PFSK-1 (cell line): Measurements from ENCODE around the gene GLB1L3. TPM values are rescaled to one million over a fixed set of nuclear protein-coding genes. Genes with fewer than 3 reads are reported as not detected.

Experiments used
- FOXP2 ChIP-seq: optimal IDR thresholded peaks from 2 replicates; pipeline ENCODE3; 2011; ENCODE audit warnings: borderline replicate concordance, control low read depth, inconsistent platforms; ENCODE audit not compliant: insufficient read depth; ENCODE audit errors: extremely low read length, extremely low read depth
- POLR2AphosphoS5 ChIP-seq: IDR thresholded peaks from 2 replicates; pipeline ENCODE4 v1.6.1; 2012; ENCODE audit warnings: low read depth, mild to moderate bottlenecking, control low read depth, low read length, moderate library complexity
- REST ChIP-seq, 2 experiments: IDR thresholded peaks; 2 replicates each; pipeline versions ENCODE4 v1.6.1 to v1.8.0; 2011 to 2012; ENCODE audit warnings: low read depth in 2 of 2, low read length in 2 of 2, control low read depth in 1 of 2, inconsistent platforms in 1 of 2, mild to moderate bottlenecking in 1 of 2, moderate library complexity in 1 of 2; ENCODE audit not compliant: insufficient read depth in 1 of 2
- SIN3A ChIP-seq: IDR thresholded peaks from 2 replicates; pipeline ENCODE4 v1.6.1; 2012; ENCODE audit warnings: mild to moderate bottlenecking, low read length, moderate library complexity, borderline replicate concordance; ENCODE audit not compliant: insufficient read depth
- TAF1 ChIP-seq: IDR thresholded peaks from 2 replicates; pipeline ENCODE4 v1.6.1; 2012; ENCODE audit warnings: low read length, control low read depth, borderline replicate concordance; ENCODE audit not compliant: insufficient read depth
- polyA plus RNA-seq: library from polyadenylated mRNA; unstranded; fragments of >200 nt; gene quantifications from one replicate; pipeline ENCODE4 v1.2.1, GENCODE V29; 2012; ENCODE audit warnings: low read depth, missing spikeins; ENCODE audit not compliant: insufficient read length

GLB1L3 gene
- polyA plus RNA-seq: 0.53 TPM

- TF ChIP-seq POLR2AphosphoS5: no peak
- TF ChIP-seq REST (IDR thresholded peaks at IDR 0.05; ENCODE audit: insufficient read depth in 1 of 2, low read depth in 2 of 2, low read length in 2 of 2): no peak
- no peak for TF ChIP-seq SIN3A
- no peak for TF ChIP-seq TAF1
- TF ChIP-seq FOXP2: no peak
Measured at GRCh38 chr11:134275534-134276395, at the start of gene GLB1L3. TSS of gene GLB1L3 (plus strand) at chr11:134276379. CDS start at chr11:134276741, 362 bp downstream.

- no peak for TF ChIP-seq REST (IDR thresholded peaks at IDR 0.05; ENCODE audit: insufficient read depth in 1 of 2, low read depth in 2 of 2, low read length in 2 of 2)
- TF ChIP-seq SIN3A: no peak
Measured at GRCh38 chr11:134226806-134227325, 49.3 kb upstream of the GLB1L3 start.

- TF ChIP-seq REST (IDR thresholded peaks at IDR 0.05; ENCODE audit: insufficient read depth in 1 of 2, low read depth in 2 of 2, low read length in 2 of 2) (no peak), SIN3A (no peak), FOXP2 (no peak), TAF1 (no peak), POLR2AphosphoS5 (no peak)
Measured at GRCh38 chr11:134228625-134229024, 47.6 kb upstream of the GLB1L3 start.

GRCh38 chr11:134229126-134229790 is 46.9 kb upstream of the GLB1L3 start:
- TF ChIP-seq TAF1: no peak

- TF ChIP-seq POLR2AphosphoS5 (no peak), SIN3A (peak; percentile 86; the same call in 1 of the 2 replicates), TAF1 (no peak), FOXP2 (peak; percentile 67), REST (IDR thresholded peaks at IDR 0.05; ENCODE audit: insufficient read depth in 1 of 2, low read depth in 2 of 2, low read length in 2 of 2) (no peak)
Measured at GRCh38 chr11:134230339-134230738, 45.8 kb upstream of the GLB1L3 start.
